VCaP (cell line): ENCODE results near the gene TSSK6.

ENCODE experiments used
- H3K27ac ChIP-seq: fragments of 450-650 bp; 2 replicates; pipeline ENCODE4 v1.5.1; 2017
- CTCF ChIP-seq: fragments of 450-650 bp; conservative IDR thresholded peaks from 2 replicates; pipeline ENCODE4 v1.5.1; 2017; ENCODE audit warnings: mild to moderate bottlenecking, moderate library complexity

TSSK6 gene

GRCh38 chr19:19492026-19492610 is 23.2 kb downstream of the TSSK6 start:
- H3K27ac ChIP-seq, result no peak overlapping the region
- TF ChIP-seq CTCF, result no peak

- no peak for TF ChIP-seq CTCF
- H3K27ac ChIP-seq, result no peak overlapping the region
Measured at GRCh38 chr19:19491321-19492025, 23.9 kb downstream of the TSSK6 start.

GRCh38 chr19:19490214-19490968 is 25.0 kb downstream of the TSSK6 start:
- TF ChIP-seq CTCF, result peak; percentile 80
- peak overlapping the region; percentile 72; the same call in 1 of the 2 replicates for H3K27ac ChIP-seq

GRCh38 chr19:19489804-19490204 is 25.5 kb downstream of the TSSK6 start:
- H3K27ac ChIP-seq, result peak overlapping the region; percentile 72
- no peak for TF ChIP-seq CTCF

- peak overlapping the region; percentile 72 for H3K27ac ChIP-seq
- no peak for TF ChIP-seq CTCF
Measured at GRCh38 chr19:19488875-19489690, 26.3 kb downstream of the TSSK6 start.

- TF ChIP-seq CTCF, result no peak
- peak overlapping the region; percentile 72 for H3K27ac ChIP-seq
Measured at GRCh38 chr19:19487950-19488874, 27.1 kb downstream of the TSSK6 start.
